Activated T-cell treated with anti-CD3 and anti-CD28 coated beads for 1 hour (primary cell): ENCODE results near the gene NCS1.

Experiments used
- DNase-seq: peaks from one replicate; pipeline ENCODE4 v3.0.0-alpha.2; 2020; ENCODE audit warnings: low read depth

Gene NCS1

GRCh38 chr9:130147910-130148309 lies 24.3 kb upstream of the NCS1 start:
- no peak for DNase-seq

DNA sequence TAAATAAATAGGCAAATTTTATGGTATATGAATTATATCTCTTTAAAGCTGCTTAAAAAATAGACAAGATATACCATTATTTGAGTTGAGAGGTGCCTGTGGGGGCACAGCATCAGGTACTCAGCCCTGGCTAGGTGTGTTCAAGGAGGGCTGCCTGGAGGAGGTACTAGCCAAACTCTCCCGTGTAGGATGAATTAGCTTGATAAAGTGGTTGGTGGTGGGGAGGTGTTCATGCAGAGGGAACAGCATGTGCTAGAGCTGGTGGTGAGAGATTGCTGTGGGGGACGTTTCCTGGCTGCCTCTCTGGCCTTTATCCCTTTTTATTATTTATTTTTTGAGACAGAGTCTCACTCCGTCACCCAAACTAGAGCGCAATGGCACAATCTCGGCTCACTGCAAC lies 23.2 kb upstream of the NCS1 start:
- DNase-seq = no peak

DNA sequence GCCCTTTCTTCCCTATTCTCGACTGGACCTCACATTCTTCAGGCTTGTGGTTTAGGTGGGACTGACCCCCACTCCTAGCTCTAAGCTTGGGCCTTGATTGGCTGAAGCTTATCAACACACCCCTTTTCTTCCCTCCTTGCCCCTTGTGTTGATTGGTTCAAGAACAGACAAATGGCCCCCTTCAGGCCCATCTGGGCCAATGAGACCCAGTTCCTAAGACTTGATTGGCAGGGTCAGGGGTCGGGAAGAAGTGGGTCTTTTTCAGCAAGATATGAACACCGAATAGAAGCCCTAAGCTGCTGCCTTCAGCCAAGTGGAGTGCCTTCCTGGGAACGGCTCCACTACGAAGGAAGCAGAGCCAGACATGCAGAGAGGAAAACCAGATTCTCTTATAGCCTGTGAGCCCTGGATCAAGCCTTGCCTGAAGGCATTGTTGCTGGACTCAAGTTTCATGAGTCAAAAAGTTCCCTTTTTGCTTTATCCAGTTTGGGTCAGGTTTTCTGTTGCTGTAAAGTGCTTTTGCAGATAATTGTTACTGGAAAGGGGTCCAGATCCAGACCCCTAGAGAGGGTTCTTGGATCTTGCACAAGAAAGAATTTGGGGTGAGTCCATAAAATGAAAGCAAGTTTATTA lies 22.4 kb upstream of the NCS1 start:
- DNase-seq = no peak

DNA sequence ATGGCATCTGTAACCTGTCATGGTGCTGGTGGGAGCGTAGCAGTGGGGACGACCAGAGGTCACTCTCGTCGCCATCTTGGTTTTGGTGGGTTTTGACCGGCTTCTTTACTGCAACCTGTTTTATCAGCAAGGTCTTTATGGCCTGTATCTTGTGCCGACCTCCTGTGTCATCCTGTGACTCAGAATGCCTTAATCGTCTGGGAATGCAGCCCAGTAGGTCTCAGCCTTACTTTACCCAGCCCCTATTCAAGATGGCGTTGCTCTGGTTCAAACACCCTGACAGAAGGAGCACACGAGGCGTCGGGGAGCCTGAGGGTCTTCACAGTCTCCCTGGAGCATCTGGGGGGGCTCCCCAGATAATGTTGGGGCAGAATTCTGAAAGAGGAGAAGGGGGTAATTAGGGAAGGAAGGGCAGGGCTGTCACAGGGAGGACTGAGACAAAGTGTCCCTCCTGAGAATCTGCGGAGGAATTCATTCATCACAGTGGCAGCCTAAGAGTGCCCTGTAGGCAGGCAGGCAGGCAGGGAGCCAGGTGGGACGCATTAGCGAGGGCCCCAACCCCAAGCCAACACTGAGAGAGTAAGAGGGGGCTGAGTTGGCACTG lies 21.3 kb upstream of the NCS1 start:
- no peak for DNase-seq

DNA sequence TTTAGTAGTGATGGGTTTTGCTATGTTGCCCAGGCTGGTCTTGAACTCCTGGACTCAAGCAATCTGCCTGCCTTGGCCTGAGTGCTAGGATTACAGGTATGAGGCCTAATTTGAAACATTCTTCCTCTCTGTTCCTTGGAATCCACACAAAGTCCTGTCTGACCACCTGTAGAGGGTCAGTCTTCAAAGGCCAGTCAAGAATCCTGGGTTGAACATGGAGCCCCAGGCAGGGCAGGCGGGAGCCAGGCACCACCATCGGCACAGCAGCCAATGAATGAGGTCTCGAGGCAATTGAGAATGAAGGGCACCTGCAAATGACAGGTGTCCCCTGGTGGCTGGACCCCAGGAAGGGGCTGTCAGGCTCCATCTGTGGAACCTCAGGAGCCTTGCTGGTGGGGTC lies 17.4 kb upstream of the NCS1 start:
- DNase-seq = no peak

DNA sequence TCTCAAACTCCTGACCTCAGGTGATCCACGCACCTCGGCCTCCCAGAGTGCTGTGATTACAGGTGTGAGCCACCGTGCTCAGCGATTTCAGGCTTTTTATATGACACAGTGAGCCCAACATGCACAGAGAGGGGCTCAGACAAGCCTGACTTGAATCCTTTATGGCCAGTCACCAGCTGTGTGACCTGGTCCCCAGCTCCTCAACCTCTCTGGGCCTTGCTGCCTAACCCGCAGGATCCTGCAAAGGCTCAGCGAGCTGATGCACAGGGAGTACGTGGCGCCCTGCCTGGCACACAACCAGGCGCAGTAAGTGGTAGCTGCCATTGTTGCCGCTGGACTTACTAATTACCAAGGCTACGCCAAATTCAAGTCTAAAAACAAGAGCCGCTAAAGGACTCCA lies 16.6 kb upstream of the NCS1 start:
- DNase-seq = no peak

- no peak for DNase-seq
Measured at GRCh38 chr9:130156672-130157071, 15.5 kb upstream of the NCS1 start.

DNA sequence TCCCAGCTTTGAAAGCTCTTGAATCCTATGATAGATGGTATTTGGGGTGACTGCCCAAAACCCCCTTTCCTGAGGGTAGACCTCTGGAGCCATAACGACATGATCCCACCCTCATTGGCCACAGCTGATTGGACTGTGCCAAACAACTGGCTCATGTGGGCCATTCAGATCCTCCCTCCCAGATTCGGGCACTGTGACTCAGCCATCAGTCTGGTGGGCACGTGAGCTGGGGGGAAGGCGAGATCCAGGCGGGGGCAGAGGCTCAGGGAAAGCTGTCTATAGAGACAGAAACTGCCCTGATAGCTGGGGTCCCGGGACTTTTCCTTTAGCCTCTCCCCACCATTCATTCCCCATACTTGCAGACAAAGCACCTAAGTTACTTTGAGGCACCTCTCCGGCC lies 15.1 kb upstream of the NCS1 start:
- DNase-seq = no peak

DNA sequence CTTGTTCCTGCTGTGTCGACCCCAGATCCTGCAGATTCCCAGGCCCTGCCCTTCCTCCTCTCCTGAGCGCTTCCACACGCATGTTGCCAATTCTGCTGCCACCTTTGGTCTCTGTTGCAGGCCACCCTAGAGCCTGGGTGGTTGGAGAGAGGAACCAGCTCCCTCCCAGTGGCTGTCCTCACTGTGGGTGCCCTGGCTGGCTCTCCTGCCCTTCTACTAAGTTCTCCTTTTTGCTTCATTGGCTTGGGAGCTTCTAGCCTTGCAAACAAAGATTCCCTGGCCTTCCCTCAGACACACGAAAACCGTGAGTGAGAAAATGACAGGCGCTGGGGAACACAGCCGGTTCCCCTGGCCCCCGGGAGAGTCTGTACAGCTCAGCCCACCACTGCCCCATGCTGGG lies 14.2 kb upstream of the NCS1 start:
- DNase-seq = no peak

DNA sequence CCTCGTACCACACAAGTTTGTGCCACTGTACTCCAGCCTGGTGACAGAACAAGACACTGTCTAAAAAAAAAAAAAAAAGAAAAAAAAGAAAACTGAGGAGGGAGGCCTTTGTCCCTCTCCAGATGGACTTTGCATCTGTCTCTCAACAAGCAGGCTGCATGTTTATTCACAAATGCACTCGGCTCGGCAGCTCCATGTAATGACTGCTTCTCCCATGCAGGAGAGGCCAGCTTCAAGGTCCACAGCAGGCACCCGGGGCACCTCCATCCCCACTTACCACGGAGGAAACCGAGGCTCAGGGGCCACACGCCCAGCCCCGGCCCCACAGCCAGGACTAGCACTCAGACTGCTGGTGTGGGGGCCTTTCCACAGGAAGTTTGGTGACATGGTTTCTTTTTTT lies 13.1 kb upstream of the NCS1 start:
- DNase-seq = no peak

DNA sequence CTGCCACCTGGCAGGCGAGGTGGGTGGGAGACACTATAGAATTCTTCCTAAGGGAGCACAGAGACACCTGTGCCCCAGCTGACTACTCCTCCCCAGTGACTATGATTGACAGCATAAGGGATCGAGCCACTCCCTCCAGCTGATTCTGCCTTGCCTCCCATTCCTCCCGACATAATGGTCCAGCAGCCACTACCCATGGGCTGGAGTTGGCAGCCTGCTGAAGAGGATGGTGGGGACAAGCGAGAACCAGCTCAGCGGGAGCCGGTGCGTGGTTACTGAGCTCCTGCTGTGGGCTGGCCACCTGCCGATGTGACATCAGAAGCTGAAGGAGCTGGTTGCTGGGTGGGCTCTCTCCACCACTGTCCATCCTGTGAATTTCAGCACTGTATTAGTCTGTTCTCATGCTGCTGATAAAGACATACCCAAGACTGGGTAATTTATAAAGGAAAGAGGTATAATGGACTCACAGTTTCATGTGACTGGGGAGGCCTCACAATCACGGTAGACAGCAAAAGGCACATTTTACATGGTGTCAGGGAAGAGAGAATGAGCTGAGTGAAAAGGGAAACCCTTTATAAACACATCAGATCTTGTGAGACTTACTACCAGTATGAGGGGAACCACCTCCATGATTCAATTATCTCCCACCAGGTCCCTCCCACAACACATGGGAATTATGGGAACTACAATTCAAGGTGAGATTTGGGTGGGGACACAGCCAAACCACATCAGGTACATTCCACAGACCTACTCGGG lies 12.1 kb upstream of the NCS1 start:
- no peak for DNase-seq

GRCh38 chr9:130160862-130161470 lies 11.2 kb upstream of the NCS1 start:
- DNase-seq = no peak

GRCh38 chr9:130165579-130165978 lies 6.6 kb upstream of the NCS1 start:
- DNase-seq = no peak

DNA sequence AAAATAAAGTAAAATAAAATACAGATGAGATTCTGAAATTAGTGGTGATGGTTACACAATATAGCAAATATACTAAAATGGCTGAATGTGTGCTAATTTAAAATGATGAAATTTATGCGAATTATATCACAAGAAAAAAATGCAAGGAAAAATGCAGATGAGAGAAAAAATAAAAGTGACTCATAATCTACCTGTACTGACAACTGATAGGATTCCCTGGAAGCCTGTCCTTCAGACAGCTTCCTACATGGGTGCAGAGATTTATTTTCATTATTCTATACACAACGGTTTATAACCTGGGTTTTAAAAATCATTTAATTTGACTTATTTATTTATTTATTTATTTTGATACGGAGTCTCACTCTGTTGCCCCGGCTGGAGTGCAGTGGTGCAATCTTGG lies 5.8 kb upstream of the NCS1 start:
- no peak for DNase-seq

GRCh38 chr9:130167927-130168326 lies 4.3 kb upstream of the NCS1 start:
- DNase-seq = no peak

- no peak for DNase-seq
Measured at GRCh38 chr9:130171226-130172148, 717 bp upstream of the NCS1 start.

DNA sequence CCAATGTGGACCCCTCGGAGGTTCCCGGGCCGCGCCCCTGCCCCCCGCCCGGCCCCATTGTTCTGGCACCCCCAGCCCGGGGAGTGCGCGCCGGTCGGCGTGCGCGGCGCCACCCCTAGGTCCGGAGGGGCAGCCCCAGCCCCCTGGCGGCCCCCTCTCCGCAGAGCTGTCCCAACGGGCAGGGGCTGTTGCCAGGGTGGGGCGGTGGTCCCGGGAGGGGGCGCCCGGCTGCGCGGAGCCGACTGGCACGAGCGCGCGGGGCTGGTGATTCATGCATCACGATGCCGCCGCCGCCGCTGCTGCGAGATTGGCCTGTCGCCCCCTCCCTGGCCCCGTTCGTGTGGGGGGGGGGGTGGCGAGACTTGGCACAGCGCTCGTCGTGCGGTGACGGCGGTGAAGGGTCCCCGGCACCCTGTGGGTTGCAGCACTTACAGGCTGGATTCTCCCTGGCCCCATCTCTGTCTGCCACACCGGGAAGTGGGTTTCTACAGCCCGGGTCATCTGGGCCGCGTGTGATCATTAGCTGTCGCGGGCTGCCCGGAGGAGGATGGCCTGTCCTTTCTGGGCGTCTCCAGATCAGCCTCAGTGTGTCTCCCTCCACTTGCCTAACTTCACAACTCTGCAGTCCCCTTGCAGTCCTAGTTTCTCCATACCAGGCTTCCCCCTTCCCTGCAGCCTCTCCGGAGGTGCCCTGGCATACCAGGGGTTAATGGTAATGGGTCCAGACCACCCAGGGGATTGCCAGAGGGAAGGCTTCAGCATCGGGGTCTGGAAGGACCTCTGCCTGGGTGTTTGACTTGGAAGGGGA lies 858 bp downstream of the NCS1 start:
- DNase-seq = peak; percentile 27

GRCh38 chr9:130173666-130173983 lies 1.4 kb downstream of the NCS1 start:
- DNase-seq = no peak

GRCh38 chr9:130174025-130174424 lies 1.8 kb downstream of the NCS1 start:
- no peak for DNase-seq

GRCh38 chr9:130174920-130175321 lies 2.7 kb downstream of the NCS1 start:
- DNase-seq = no peak

GRCh38 chr9:130175355-130175754 lies 3.2 kb downstream of the NCS1 start:
- DNase-seq = no peak
